HepG2 (cell line): ENCODE results near the gene COMMD2. TPM values are rescaled to one million over a fixed set of nuclear protein-coding genes. Genes with fewer than 3 reads are reported as not detected.

Experiments used
- ATAC-seq: fragments of 200-7000 bp; cut with Tn5 transposase; 3 replicates; pipeline ENCODE4 v1.9.1; 2020; ENCODE audit warnings: mild to moderate bottlenecking, moderate library complexity
- BruUV-seq: library from RNA; stranded (reverse); fragments of 400-500 nt; replicated peaks from 2 replicates; lab custom pipeline; 2021; lab: Mats Ljungman, UMichigan
- CTCF ChIA-PET: fragments of 300-600 bp; formaldehyde crosslinking; extraction: SDS; loops from one replicate; lab custom pipeline; 2021; ENCODE audit warnings: low total read pairs, inconsistent platforms, low intra/inter-chr PET ratio; lab: Yijun Ruan, JAX
- POLR2A ChIA-PET: fragments of 350-600 bp; sonication (Branson Sonifier 250); formaldehyde crosslinking; loops from one replicate; lab custom pipeline; 2020; ENCODE audit warnings: antibody characterized with exemption, inconsistent platforms; lab: Yijun Ruan, JAX
- DNase-seq: peaks from one replicate; pipeline ENCODE4 v3.0.0-alpha.2; 2015; ENCODE audit warnings: low spot score
- FAIRE-seq: peaks from 3 replicates; lab custom pipeline; 2011; peaks lifted over from hg19 to GRCh38; lab: Jason Lieb, UNC
- H2AFZ ChIP-seq: one replicate; pipeline ENCODE4 v1.6.1; 2011; ENCODE audit warnings: low read length, inconsistent platforms
- H3K27ac ChIP-seq: fragments of 300-600 bp; 3 replicates; pipeline ENCODE4 v1.8.0; 2011; ENCODE audit warnings: mixed run types, mild to moderate bottlenecking, mixed read lengths, low read length, inconsistent platforms; ENCODE audit not compliant: insufficient read depth; ENCODE audit errors: extremely low read length
- H3K27me3 ChIP-seq, 2 experiments: fragments of 200-600 bp in 1 of 2; 2 replicates in 1 of 2; 3 replicates in 1 of 2; pipeline versions ENCODE4 v1.6.0 to v1.8.0; 2011; ENCODE audit warnings: low read length in 2 of 2, mild to moderate bottlenecking in 2 of 2, moderate library complexity in 2 of 2, inconsistent platforms in 1 of 2; ENCODE audit not compliant: insufficient read depth in 2 of 2, control insufficient read depth in 1 of 2
- H3K36me3 ChIP-seq, 2 experiments: fragments of 200-600 bp in 1 of 2; replicated peaks in 1 of 2; 2 replicates in 1 of 2; 3 replicates in 1 of 2; pipeline versions ENCODE4 v1.5.1 to v1.8.0; 2011; ENCODE audit warnings: low read length in 2 of 2, inconsistent platforms in 1 of 2; ENCODE audit not compliant: insufficient read depth in 2 of 2, control insufficient read depth in 1 of 2
- H3K4me1 ChIP-seq: 2 replicates; pipeline ENCODE4 v1.5.1; 2012; ENCODE audit warnings: low read length, inconsistent platforms; ENCODE audit not compliant: insufficient read depth
- H3K4me2 ChIP-seq: 2 replicates; pipeline ENCODE4 v1.6.0; 2011; ENCODE audit warnings: low read depth, low read length, inconsistent platforms
- H3K4me3 ChIP-seq, 3 experiments: fragments of 200-600 bp in 1 of 3; sonication (generic), shearing (Covaris generic) in 1 of 3; replicated peaks in 1 of 3; 2 replicates each; pipeline ENCODE4 v1.5.1; 2011 to 2016; ENCODE audit warnings: low read length in 3 of 3, inconsistent platforms in 2 of 3, low read depth in 2 of 3, mild to moderate bottlenecking in 2 of 3, control low read depth in 1 of 3, mixed read lengths in 1 of 3; ENCODE audit not compliant: insufficient read depth in 1 of 3
- H3K79me2 ChIP-seq: one replicate; pipeline ENCODE4 v1.6.1; 2011; ENCODE audit warnings: low read length, inconsistent platforms; ENCODE audit not compliant: insufficient read depth
- H3K9ac ChIP-seq: 2 replicates; pipeline ENCODE4 v1.6.0; 2011; ENCODE audit warnings: mild to moderate bottlenecking, low read depth, low read length, inconsistent platforms; ENCODE audit not compliant: insufficient read depth
- H3K9me3 ChIP-seq: 2 replicates; pipeline ENCODE4 v1.5.1; 2012; ENCODE audit warnings: mild to moderate bottlenecking, low read length
- H4K20me1 ChIP-seq: 2 replicates; pipeline ENCODE4 v1.6.0; 2011; ENCODE audit warnings: inconsistent platforms, mild to moderate bottlenecking, low read length, moderate library complexity; ENCODE audit not compliant: insufficient read depth
- CC2D1A ChIP-seq: sonication (generic); formaldehyde crosslinking; IDR thresholded peaks from 2 replicates; pipeline ENCODE4 v1.8.1; 2023; ENCODE audit warnings: mild to moderate bottlenecking, missing genetic modification reagents
- CTCF ChIP-seq: sonication (generic); formaldehyde crosslinking; IDR thresholded peaks from 2 replicates; pipeline ENCODE4 v1.5.0; 2020; ENCODE audit warnings: mild to moderate bottlenecking, missing genetic modification reagents, moderate library complexity
- PBX2 ChIP-seq: IDR thresholded peaks from 2 replicates; pipeline ENCODE4 v1.6.1; 2016; ENCODE audit warnings: control low read depth
- SMC3 ChIP-seq: IDR thresholded peaks from 2 replicates; pipeline ENCODE4 v1.6.1; 2011; ENCODE audit warnings: low read length, improper control_type of control experiment
- SRF ChIP-seq: IDR thresholded peaks from 2 replicates; pipeline ENCODE4 v1.6.1; 2011; ENCODE audit warnings: mild to moderate bottlenecking, low read depth, low read length, moderate library complexity
- STAG1 ChIP-seq: sonication (generic); formaldehyde crosslinking; IDR thresholded peaks from 2 replicates; pipeline ENCODE4 v1.4.0; 2020; ENCODE audit warnings: missing genetic modification reagents
- ZNF414 ChIP-seq: sonication (generic); formaldehyde crosslinking; IDR thresholded peaks from 2 replicates; pipeline ENCODE4 v1.5.0; 2020; ENCODE audit warnings: missing genetic modification reagents
- WGBS: methylation state at CpG from one replicate; pipeline ENCODE4 v1.1.6; 2017; ENCODE audit warnings: low lambda C conversion rate; 5-methylcytosine and 5-hydroxymethylcytosine counted together
- in situ Hi-C: cut with HindIII; loops from 2 replicates; pipeline ENCODE4 v1.10.0; 2017; ENCODE audit warnings: low pct_unique_long_range_greater_than_20kb; ENCODE audit not compliant: extremely low pct_ligation_motif_present
- intact Hi-C: fragments of 100-400 bp; cut with micrococcal nuclease; formaldehyde crosslinking; loops from one replicate; pipeline ENCODE4 v1.10.0; 2022; ENCODE audit not compliant: unreplicated experiment
- polyA plus RNA-seq, 8 experiments: library from polyadenylated mRNA; depleted of rRNA in 3 of 8; stranded (reverse) in 7 of 8; unstranded in 1 of 8; fragments of >200 nt; fragmentation: Illumina TruSeq in 4 of 8; extraction: Trizol in 4 of 8; gene quantifications; 2 replicates each; pipeline versions ENCODE4 v1.2.1 to v1.2.3, GENCODE V29; 2011 to 2016; ENCODE audit warnings: low read depth in 4 of 8, missing spikeins in 1 of 8, mixed read lengths in 1 of 8; ENCODE audit not compliant: insufficient read depth in 1 of 8
- total RNA-seq, 5 experiments: library from RNA; depleted of rRNA; stranded (reverse); fragments of >200 nt; fragmentation: Illumina TruSeq; extraction: Trizol; gene quantifications; 2 replicates each; pipeline ENCODE4 v1.2.3, GENCODE V29; 2016; ENCODE audit warnings: low read depth in 1 of 5

The COMMD2 gene
- total and polyA plus RNA-seq, 2 of the 13 experiments (the other 11 are each of a cell fraction or from before 2014, with no cell fraction given) = 33.0 to 57.6 TPM

GRCh38 chr3:149771652-149772271 lies 19.5 kb upstream of the COMMD2 start:
- H3K9me3 ChIP-seq = no peaks in the 10 kb centered on the region
- ATAC-seq = peak; percentile 91
- 43% methylated on average over 8 of the region's 8 CpGs for WGBS
- H3K4me2 ChIP-seq = no peak overlapping the region
- POLR2A ChIA-PET = interaction anchor here (0.7 kb wide), 1 partner anchor 259 kb away, joined by 3 read pairs; no protein-coding TSS in a partner anchor
- H3K4me3 ChIP-seq = no peak overlapping the region
- peak; percentile 57 for FAIRE-seq
- CTCF ChIA-PET = interaction anchor here (2.0 kb wide), 1 partner anchor 278 kb away, joined by 12 read pairs; no protein-coding TSS in a partner anchor
- in situ Hi-C loops (loop anchor here (5.0 kb wide), 1 partner anchor 259 kb away; no protein-coding TSS in a partner anchor), intact Hi-C loops (loop anchor here (1.0 to 5.0 kb wide), 2 partner anchors 259 to 277 kb away; no protein-coding TSS in a partner anchor)
- BruUV-seq = no TSS peak
- H2AFZ ChIP-seq = no peak overlapping the region
- TF ChIP-seq CTCF (CRISPR knock-in tag) (peak; percentile 75), PBX2 (CRISPR knock-in tag) (0 out of 2 replicates have a peak, but pooled peaks have one; percentile 39), ZNF414 (CRISPR knock-in tag) (no peak), STAG1 (peak; percentile 73), SMC3 (peak; percentile 74), CC2D1A (no peak), SRF (peak; percentile 21; the same call in 1 of the 2 replicates)
- H3K27ac ChIP-seq = no peak overlapping the region
- H3K36me3 ChIP-seq = no peaks in the 10 kb centered on the region
- H3K9ac ChIP-seq = no peak overlapping the region
- H3K27me3 ChIP-seq = 0 out of 5 replicates have a peak, but pooled peaks cover 0 to 9% of the 10 kb centered on the region in 2 experiments
- DNase-seq = peak; percentile 25
- no peaks in the 10 kb centered on the region for H3K79me2 ChIP-seq
- H3K4me1 ChIP-seq = no peaks in the 10 kb centered on the region
- H4K20me1 ChIP-seq = no peaks in the 10 kb centered on the region
